GM19043 (cell line): Measurements from ENCODE around the gene AZIN2.
A peak's percentile ranks its signal among the peaks of the same experiment; 100 is the strongest.
"Not testable (repeated sequence)": the region's sequence is repeated elsewhere in the genome, so short reads cannot be mapped to it uniquely, and the experiment has no call there.

ENCODE experiments used
- ATAC-seq: cut with Tn5 transposase; IDR thresholded peaks from one replicate; pipeline ENCODE4 v1.9.1; 2021; ENCODE audit warnings: low read depth; ENCODE audit not compliant: unreplicated experiment

The AZIN2 gene

DNA sequence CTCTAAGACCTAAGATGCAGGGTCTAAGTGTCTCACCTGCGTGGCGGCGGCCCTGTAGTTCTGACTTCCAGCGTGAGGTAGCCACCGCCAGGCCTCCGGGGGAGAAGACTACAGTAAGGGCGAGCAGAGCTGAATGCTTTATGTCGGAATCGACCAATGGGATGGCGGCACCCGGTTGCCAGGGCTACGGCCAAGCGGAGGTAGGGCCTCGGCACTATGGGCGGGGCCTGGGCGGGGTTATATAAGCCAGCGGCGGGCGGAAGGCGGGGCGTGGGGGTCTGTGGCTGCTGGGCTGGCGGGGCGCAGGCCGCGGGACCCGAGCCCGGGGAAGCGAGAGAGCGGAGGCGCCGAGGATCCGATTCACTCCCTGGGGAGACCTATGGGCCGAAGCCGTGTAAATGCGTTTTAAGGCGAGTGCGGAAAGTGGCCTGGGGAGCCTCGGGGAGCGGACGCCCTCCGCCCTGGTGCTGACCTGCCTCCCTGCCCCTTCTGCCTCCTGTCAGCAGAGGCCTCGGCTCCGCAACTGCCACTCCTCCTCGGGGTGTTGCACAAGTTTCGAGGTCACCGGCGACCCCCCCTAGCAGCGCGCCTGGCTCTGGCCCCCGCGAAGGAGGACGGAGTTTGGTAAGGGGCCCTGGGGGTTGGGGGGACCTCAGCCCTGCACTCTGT lies at the start of gene AZIN2:
AZIN2 (plus strand) TSS at position 269 of the 669 bp plus-strand sequence. CDS start 1,097 bp downstream, outside the sequence.
- peak; percentile 98 for ATAC-seq

DNA sequence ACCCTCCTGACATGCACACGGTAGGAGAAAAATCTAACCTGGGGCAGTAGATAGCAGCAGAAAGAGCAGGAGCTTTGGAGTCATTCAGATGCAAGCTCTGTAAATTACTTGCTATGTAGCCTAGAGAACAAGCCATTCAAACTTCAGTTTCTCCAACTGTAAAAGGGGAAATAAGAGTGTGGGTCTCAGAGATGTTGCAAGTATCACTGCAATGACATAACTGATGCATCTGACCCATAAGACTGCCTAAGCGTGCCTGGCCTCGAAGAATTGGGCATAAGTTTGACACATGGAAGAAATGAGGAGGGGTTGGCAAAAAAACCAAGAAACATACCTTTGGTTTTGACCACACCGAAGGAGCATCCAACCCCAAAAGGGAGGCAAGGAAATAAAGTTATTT lies 49.4 kb upstream of the AZIN2 start:
- no peak for ATAC-seq

DNA sequence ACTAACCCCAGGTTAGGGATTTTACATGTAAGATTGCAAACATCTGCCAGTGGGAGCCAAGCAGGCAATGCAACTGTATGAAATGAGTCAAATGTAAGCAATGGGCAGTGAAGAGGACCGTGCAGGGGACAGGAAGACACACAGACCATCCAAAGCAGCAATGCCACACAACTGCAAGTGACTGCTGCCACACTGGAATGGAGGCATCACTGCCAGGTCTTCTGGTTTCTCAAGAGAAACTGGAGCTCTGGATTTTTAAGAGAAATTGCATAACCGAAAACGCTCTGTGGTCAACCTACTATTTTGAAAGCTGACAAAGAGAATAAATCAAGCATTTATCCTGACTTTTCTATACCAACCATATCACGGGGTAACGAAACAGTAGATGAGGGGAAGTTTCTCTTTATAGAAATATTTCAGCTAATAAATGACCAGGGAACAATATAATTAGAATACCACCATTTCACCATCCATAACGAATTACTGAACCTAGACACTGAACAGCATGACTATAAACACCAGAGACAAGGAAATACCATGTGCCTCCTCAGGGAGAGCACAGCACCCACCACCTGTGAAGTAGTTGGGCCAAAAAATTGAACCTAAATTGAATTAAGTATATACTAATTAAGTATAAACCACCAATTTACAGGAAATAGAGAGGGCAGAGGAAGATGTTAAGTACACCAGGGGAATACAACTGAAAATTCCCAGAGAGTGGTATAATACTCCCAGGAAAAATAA lies 48.7 kb upstream of the AZIN2 start:
- no peak for ATAC-seq

DNA sequence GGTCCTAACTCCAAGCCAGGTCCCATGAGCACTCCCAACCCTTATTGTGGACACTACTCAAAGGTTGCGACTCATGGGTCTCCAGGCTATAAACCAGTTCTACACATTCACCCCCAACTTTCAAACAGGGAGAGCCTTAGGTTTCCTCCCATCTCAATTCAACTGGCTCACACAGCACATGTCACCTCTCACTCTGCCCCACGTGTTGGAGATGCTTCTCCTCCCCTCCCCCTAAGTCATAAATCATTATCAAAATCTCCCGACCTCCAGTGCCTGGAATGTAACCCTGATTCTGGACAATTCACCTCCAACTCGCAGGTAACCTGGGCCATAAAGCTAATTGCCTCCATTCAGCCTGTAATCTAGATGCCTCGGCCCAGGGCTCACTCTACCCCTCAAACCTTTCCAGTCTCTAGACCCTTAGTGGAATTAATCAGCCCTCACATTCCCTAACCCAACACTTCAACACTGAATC lies 44.9 kb upstream of the AZIN2 start:
- no peak for ATAC-seq

DNA sequence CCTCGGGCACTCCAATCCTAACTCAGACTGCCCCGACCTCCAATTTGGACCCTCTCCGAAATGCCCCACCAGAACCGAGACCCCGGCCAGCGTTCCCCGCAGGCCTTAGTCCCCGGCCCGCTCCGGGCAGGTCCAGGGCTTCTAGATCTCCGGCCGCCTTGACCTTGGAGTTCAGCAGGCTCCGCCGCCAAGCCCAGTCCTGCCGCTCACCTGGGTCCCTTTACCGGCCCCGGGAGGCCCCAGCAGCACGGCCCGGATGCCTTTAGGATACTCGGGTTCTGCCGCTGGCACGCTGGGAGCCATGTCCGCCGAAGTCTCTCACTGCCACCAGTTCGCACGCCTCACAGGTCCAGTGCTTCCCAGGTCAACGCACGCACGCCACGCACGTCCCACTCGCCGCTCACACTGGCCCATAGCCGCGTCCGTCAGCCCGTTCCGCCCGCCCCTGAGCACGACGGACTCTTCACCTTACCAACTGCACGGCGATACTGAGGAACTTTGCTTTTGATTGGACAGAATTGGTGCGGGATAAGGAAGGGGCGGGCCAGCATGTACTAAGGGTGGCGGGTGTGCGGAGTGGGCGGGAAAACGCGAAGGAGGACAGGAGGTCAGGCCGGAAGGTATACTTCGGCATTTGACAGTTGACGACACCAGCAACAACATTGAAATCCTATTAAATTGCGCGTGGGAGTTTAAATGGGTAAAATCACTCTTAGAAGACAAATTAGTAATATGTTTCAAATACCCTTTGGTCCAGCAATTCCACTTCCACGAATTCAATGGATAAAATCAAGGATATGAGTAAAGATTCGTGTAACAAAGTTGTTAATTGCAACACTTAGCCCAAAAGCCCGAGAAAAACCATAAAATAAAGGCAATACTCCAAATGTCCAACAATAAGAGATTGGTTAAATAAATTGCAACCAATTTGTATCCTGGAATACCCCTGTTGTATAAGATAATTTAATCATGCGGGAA lies 44.1 kb upstream of the AZIN2 start, which contains the start of gene AK2:
AK2 (minus strand) TSS at position 358 of the 978 bp plus-strand sequence; CDS start at position 303, 55 bp downstream.
- ATAC-seq = peak; percentile 98

DNA sequence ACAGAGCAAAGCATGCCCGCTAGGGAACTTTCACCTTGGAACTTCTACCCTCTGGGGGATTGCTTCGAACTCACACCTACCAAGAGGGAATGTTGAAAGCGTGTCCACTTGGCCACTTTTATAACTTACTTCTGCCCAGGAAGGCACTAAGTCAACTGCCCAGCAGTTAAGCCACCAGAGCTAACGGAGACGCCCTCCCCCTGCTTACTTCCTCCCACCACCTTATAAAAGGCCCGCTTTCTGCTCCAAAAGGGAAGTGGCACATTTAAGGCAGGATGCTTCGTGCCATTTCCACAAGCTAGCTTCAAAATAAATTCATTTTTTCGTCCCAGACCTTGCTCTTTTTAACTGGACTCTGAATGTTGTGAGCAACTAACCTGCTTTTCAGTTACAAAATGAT lies 41.1 kb upstream of the AZIN2 start:
- no peak for ATAC-seq

DNA sequence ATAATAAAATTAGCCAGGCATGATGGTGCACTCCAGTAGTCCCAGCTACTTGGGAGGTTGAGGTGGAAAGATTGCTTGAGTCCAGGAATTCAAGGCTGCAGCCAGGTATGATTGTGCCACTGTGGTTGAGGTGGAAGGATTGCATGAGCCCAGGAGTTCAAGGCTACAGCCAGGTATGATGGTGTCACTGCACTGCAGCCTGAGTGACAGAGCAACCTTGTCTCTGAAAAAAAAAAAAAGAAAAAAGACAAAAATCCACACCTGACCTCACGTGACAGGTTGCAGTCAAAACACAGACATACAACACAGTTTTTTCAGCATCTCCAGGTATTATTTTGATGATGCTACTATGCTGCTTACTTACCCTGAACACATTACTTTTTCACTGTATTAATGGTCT lies 39.9 kb upstream of the AZIN2 start:
- ATAC-seq = no peak

DNA sequence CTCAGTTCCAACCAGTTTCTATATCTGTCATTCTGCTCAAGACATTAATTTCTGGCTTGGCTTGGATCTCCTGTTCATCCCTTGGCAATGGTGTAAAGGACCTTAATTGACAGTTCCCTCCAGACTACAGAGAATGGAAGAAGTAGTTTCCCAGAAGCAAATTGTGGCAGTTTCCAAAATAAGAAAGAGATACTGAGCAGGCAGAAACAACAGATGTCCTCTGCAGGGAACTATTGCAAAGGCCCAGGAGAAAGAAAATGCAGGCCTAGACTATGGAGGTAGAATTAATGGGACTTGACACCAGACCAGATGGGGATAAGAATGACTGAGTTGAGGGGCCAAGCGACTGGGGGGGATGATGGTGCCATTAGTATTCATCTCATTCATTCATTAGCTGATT lies 38.1 kb upstream of the AZIN2 start:
- ATAC-seq = no peak

DNA sequence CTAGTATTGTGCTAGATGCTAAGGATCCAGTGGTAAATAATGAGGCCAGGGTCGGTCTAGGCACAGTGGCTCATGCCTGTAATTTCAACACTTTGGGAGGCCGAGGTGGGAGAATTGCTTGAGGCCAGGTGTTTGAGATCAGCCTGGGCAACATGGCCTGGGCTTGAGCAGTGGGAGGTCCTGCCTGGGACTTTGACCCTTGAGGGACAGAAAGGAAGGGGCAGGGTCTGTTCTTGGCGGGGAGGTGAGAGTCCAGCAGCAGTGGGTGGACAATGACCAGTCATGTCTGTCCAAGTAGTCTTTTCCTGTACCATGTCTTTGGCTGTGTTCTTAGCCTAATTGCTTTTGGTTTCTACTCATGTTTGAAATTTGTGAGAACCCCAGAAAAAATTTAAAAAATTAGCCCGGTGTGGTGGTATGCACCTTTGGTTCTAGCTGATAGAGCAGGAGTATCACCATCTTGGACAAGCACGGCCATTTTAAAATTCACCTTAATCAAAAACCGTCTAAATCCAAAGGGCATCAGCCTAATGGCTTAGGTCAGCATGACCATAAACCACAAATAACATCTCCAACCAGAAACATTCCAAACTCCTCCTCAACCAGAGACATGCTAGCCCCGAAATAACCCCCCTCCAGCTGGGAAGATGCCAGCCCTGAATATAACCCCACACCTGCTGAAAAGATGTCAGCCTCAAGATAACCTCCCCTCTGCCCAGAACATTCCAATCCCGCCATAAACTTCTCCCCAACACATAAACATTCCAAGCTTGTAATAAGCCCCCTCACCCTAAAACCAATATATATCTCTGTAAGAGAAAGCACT lies 37.5 kb upstream of the AZIN2 start:
- ATAC-seq = no peak

DNA sequence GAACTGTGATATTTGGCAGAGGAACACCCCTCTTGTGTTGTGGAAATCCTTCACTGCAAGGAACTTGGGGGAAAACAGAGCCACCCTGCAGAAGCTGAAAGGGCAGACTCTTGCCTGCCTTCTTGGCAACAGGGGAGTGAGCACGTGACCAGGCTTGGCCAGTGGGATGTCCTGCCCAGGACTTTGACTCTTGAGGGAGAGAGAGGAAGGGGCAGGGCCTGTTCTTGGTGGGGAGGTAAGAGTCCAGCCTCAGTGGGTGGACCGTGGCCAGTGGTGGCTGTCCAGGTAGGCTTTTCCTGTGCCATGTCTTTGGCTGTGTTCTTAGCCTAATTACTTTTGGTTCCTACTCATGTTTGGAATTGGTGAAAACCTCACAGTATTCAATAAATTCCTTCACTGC lies 35.7 kb upstream of the AZIN2 start:
- no peak for ATAC-seq

DNA sequence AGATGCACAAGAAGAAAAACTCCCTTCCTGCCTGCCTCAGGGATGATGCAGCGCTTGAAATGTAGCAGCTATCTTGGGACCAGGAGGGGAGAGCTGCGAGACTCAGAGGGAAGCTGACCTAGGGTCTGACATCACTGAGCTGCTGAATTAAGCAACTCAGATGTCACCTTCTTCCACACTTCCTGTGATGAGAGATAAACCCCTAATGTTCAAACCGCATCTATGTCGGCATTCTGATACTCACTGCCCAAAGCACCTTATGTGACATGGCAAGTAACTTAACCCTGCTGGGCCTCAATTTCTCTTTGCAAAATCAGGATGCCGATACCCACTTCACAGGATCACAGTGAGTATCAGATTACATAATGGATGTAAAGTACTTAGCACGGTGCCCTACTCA lies 35.1 kb upstream of the AZIN2 start:
- ATAC-seq = no peak

DNA sequence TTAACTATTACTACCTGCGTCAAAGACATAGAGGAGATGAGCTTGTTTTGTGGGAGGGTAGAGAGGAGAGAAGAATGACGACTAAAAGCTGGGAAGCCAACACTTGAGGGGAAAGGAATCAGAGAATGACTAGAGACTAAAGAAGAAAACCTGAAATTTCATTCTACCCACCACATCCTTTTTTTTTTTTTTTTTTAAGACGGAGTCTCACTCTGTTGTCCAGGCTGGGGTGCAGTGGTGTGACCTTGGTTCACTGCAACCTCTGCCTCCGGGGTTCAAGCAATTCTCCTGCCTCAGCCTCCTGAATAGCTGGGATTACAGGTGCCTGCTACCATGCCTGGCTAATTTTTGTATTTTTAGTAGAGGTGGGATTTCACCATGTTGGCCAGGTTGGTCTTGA lies 34.7 kb upstream of the AZIN2 start:
- not testable (repeated sequence) for ATAC-seq

DNA sequence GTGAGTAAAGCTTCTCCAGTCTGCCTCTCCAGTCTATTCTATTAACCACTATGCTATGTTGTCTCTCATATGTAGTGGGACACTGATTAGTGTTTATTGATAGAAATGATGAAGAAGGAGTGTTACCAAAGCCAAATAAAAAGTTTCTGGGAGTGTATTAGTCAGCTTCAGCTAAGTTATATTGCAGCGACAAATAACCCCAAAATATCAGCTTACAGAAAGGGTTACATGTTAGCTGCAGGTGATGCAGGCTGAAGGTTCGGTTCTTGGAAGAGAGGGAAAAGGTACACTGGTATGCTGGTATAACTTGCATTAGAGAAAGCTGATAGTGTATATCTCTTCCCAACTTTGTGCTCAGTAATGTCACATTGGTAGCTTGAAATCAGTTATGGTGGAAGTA lies 33.7 kb upstream of the AZIN2 start:
- no peak for ATAC-seq

DNA sequence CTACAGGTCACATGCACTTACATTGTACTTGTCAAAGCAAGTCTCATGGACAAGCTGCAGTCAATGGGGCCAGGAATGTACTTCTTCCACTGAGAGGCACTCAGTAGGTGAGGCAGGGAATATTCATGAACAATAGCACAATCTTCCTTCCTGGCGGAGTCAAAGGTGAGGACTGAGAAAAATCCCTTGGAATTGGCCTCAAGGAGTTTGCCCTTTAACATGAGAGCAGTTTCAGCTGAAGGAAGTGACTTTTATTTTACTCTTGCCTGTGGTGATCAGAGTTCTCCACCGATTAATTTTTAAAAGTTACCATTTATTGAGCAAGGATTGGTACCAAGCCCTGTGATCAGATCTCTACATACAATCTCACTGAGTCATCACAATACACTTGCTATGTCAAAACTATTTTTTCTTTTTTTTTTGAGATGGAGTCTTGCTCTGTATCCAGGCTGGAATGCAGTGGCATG lies 33.1 kb upstream of the AZIN2 start:
- no peak for ATAC-seq

DNA sequence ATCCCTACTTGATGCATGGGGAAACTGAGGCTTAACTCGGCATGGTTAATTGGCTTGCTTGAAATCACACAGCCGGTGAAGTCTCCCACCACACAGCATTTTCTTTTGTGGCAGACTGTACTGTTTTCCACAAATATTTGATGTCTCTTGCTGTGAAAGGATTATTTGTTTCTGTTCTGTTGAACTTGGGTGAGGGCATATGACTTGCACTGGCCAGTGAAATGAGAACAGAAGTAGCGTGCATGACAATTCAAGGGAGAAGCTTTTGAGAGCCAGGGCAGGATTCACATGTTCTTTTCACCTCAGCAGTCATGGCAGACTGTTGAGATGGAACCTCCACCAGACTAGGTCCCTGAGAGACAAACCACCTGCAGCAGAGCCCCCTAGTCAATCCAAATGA lies 32.5 kb upstream of the AZIN2 start:
- ATAC-seq = no peak

DNA sequence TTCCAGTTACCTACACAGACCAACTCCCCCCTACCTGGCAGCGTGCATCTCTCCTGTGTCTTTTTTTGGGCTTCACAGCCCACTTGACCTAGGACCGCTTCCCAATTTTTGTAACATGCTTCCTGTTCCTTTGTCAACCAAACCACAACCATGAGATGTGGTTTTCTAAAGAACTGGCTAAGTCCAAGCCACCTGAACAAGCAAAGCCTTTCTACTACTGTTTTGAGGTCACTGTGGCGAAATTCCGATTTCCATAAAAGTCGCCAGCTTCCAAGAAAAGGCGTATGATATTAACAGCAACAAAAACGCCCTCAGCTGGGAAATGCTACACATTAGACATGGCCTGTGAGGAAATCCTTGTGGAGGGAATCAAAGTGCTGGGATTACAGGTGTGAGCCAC lies 31.6 kb upstream of the AZIN2 start:
- no peak for ATAC-seq

DNA sequence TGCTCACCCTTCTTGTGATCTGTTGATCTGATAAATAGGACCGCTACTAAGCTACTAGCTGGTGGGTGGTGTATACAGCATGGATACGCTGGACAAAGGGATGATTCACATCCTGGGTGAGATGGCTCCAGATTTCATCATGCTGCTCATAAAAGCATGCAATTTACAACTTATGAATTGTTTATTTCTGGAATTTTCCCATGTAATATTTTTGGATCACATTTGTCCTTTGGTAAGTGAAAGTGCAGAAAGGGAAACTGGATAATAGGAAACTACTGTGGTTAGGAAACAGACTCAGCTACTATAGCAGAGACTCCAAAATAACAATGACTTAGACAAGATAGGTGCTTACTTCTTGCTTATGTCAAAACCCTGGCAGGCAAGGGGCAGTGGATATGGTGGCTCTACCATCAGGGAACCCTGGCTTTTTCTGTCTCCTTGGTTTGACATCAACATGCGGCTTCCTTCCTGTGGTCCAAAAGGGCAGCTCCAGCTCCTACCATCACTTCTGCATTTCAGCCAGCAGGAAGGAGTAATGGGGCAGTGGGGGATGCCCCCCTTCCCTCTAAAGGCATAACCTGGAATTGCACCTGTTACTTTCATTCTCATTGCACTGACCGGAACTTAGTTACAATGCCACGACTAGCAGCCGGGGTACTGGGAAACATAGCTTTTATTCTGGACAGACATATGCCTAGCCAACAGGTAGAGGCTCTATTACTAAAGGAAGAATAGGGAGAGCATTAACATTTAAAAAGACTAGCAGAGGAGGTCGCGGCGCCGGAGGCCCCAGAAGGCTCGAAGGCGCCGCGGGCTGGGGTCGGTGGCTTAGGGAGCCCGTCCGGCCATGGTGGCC lies 30.5 kb upstream of the AZIN2 start:
- ATAC-seq = no peak

DNA sequence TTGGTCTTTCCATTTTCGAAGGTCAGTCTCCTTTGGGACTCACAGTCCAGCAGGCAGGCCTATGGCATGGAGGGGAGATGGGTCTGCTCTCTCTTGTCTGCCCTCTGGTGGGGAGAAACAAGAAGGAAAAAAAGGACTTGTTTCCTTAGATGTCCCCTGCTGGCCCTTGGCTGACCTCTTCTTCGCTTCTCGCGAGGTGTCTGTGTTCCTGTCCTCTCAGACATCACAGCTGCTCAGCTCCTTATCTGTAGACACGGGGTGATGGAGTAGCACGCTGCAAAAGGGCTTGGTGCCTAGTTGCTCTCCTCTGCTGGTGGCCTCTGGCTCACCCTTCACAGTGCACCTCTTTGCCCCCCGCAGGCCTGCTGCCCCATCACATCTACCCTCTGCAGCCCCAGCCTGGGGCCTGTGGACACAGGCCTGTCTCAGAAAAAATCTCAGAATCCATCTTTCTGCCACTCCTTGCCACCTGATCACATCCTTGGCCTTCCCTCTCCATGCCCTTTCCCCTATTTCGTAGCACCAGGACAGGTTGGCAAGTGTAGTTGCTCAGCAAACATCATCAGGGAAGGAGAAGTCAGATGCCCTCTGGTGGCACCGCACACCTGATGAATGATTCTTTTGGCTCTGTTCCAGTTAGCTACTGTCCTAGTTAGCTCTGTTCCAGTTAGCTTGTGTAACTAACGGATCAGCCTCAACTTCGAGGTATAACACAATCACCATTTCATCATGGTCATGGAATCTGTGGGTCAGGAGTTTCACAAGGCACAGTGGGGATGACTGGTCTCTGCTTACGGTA lies 25.5 kb upstream of the AZIN2 start:
- no peak for ATAC-seq
